HepG2 (cell line): Measurements from ENCODE around the gene POLR2B. TPM values are rescaled to one million over a fixed set of nuclear protein-coding genes. Genes with fewer than 3 reads are reported as not detected.

Source experiments
- ATAC-seq: fragments of 200-7000 bp; cut with Tn5 transposase; 3 replicates; pipeline ENCODE4 v1.9.1; 2020; ENCODE audit warnings: mild to moderate bottlenecking, moderate library complexity
- BruUV-seq: library from RNA; stranded (reverse); fragments of 400-500 nt; replicated peaks from 2 replicates; lab custom pipeline; 2021; lab: Mats Ljungman, UMichigan
- CTCF ChIA-PET: fragments of 300-600 bp; formaldehyde crosslinking; extraction: SDS; loops from one replicate; lab custom pipeline; 2021; ENCODE audit warnings: low total read pairs, inconsistent platforms, low intra/inter-chr PET ratio; lab: Yijun Ruan, JAX
- POLR2A ChIA-PET: fragments of 350-600 bp; sonication (Branson Sonifier 250); formaldehyde crosslinking; loops from one replicate; lab custom pipeline; 2020; ENCODE audit warnings: antibody characterized with exemption, inconsistent platforms; lab: Yijun Ruan, JAX
- DNase-seq: peaks from one replicate; pipeline ENCODE4 v3.0.0-alpha.2; 2015; ENCODE audit warnings: low spot score
- FAIRE-seq: peaks from 3 replicates; lab custom pipeline; 2011; peaks lifted over from hg19 to GRCh38; lab: Jason Lieb, UNC
- H2AFZ ChIP-seq: one replicate; pipeline ENCODE4 v1.6.1; 2011; ENCODE audit warnings: low read length, inconsistent platforms
- H3K27ac ChIP-seq: fragments of 300-600 bp; 3 replicates; pipeline ENCODE4 v1.8.0; 2011; ENCODE audit warnings: mixed run types, mild to moderate bottlenecking, mixed read lengths, low read length, inconsistent platforms; ENCODE audit not compliant: insufficient read depth; ENCODE audit errors: extremely low read length
- H3K27me3 ChIP-seq, 2 experiments: fragments of 200-600 bp in 1 of 2; 2 replicates in 1 of 2; 3 replicates in 1 of 2; pipeline versions ENCODE4 v1.6.0 to v1.8.0; 2011; ENCODE audit warnings: low read length in 2 of 2, mild to moderate bottlenecking in 2 of 2, moderate library complexity in 2 of 2, inconsistent platforms in 1 of 2; ENCODE audit not compliant: insufficient read depth in 2 of 2, control insufficient read depth in 1 of 2
- H3K36me3 ChIP-seq, 2 experiments: fragments of 200-600 bp in 1 of 2; replicated peaks in 1 of 2; 2 replicates in 1 of 2; 3 replicates in 1 of 2; pipeline versions ENCODE4 v1.5.1 to v1.8.0; 2011; ENCODE audit warnings: low read length in 2 of 2, inconsistent platforms in 1 of 2; ENCODE audit not compliant: insufficient read depth in 2 of 2, control insufficient read depth in 1 of 2
- H3K4me1 ChIP-seq: 2 replicates; pipeline ENCODE4 v1.5.1; 2012; ENCODE audit warnings: low read length, inconsistent platforms; ENCODE audit not compliant: insufficient read depth
- H3K4me2 ChIP-seq: 2 replicates; pipeline ENCODE4 v1.6.0; 2011; ENCODE audit warnings: low read depth, low read length, inconsistent platforms
- H3K4me3 ChIP-seq, 3 experiments: fragments of 200-600 bp in 1 of 3; sonication (generic), shearing (Covaris generic) in 1 of 3; replicated peaks in 1 of 3; 2 replicates each; pipeline ENCODE4 v1.5.1; 2011 to 2016; ENCODE audit warnings: low read length in 3 of 3, inconsistent platforms in 2 of 3, low read depth in 2 of 3, mild to moderate bottlenecking in 2 of 3, control low read depth in 1 of 3, mixed read lengths in 1 of 3; ENCODE audit not compliant: insufficient read depth in 1 of 3
- H3K79me2 ChIP-seq: one replicate; pipeline ENCODE4 v1.6.1; 2011; ENCODE audit warnings: low read length, inconsistent platforms; ENCODE audit not compliant: insufficient read depth
- H3K9ac ChIP-seq: 2 replicates; pipeline ENCODE4 v1.6.0; 2011; ENCODE audit warnings: mild to moderate bottlenecking, low read depth, low read length, inconsistent platforms; ENCODE audit not compliant: insufficient read depth
- H3K9me3 ChIP-seq: 2 replicates; pipeline ENCODE4 v1.5.1; 2012; ENCODE audit warnings: mild to moderate bottlenecking, low read length
- H4K20me1 ChIP-seq: 2 replicates; pipeline ENCODE4 v1.6.0; 2011; ENCODE audit warnings: inconsistent platforms, mild to moderate bottlenecking, low read length, moderate library complexity; ENCODE audit not compliant: insufficient read depth
- POLR2AphosphoS2 ChIP-seq: IDR thresholded peaks from 2 replicates; pipeline ENCODE4 v1.6.1; 2011; ENCODE audit warnings: low read depth, low read length, improper control_type of control experiment
- ZNF343 ChIP-seq: sonication (generic); formaldehyde crosslinking; IDR thresholded peaks from 2 replicates; pipeline ENCODE4 v1.4.0; 2020; ENCODE audit warnings: mild to moderate bottlenecking, missing genetic modification reagents
- ZNF629 ChIP-seq: sonication (generic); formaldehyde crosslinking; conservative IDR thresholded peaks from 2 replicates; pipeline ENCODE4 v1.5.0; 2020; ENCODE audit warnings: missing genetic modification reagents
- WGBS: methylation state at CpG from one replicate; pipeline ENCODE4 v1.1.6; 2017; ENCODE audit warnings: low lambda C conversion rate; 5-methylcytosine and 5-hydroxymethylcytosine counted together
- in situ Hi-C: cut with HindIII; loops from 2 replicates; pipeline ENCODE4 v1.10.0; 2017; ENCODE audit warnings: low pct_unique_long_range_greater_than_20kb; ENCODE audit not compliant: extremely low pct_ligation_motif_present
- intact Hi-C: fragments of 100-400 bp; cut with micrococcal nuclease; formaldehyde crosslinking; loops from one replicate; pipeline ENCODE4 v1.10.0; 2022; ENCODE audit not compliant: unreplicated experiment
- polyA plus RNA-seq, 8 experiments: library from polyadenylated mRNA; depleted of rRNA in 3 of 8; stranded (reverse) in 7 of 8; unstranded in 1 of 8; fragments of >200 nt; fragmentation: Illumina TruSeq in 4 of 8; extraction: Trizol in 4 of 8; gene quantifications; 2 replicates each; pipeline versions ENCODE4 v1.2.1 to v1.2.3, GENCODE V29; 2011 to 2016; ENCODE audit warnings: low read depth in 4 of 8, missing spikeins in 1 of 8, mixed read lengths in 1 of 8; ENCODE audit not compliant: insufficient read depth in 1 of 8
- total RNA-seq, 5 experiments: library from RNA; depleted of rRNA; stranded (reverse); fragments of >200 nt; fragmentation: Illumina TruSeq; extraction: Trizol; gene quantifications; 2 replicates each; pipeline ENCODE4 v1.2.3, GENCODE V29; 2016; ENCODE audit warnings: low read depth in 1 of 5
- TF ChIP-seq, protein P1 (sequence below): IDR thresholded peaks from 2 replicates; pipeline ENCODE4 v1.6.1; 2016; ENCODE audit warnings: mild to moderate bottlenecking, missing biosample characterization, missing genetic modification reagents

The POLR2B gene
- total and polyA plus RNA-seq, 2 of the 13 experiments (the other 11 are each of a cell fraction or from before 2014, with no cell fraction given): 70.6 to 116 TPM

DNA sequence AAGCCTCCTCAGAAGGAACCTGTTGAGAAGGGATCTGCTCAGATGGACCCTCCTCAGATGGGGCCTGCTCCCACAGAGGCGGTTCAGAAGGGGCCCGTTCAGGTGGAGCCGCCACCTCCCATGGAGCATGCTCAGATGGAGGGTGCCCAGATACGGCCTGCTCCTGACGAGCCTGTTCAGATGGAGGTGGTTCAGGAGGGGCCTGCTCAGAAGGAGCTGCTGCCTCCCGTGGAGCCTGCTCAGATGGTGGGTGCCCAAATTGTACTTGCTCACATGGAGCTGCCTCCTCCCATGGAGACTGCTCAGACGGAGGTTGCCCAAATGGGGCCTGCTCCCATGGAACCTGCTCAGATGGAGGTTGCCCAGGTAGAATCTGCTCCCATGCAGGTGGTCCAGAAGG, 48.1 kb upstream of the POLR2B start:
- Histone ChIP-seq H3K27me3 (no peaks in the 10 kb centered on the region), H3K4me2 (no peak overlapping the region), H3K9ac (no peak overlapping the region), H3K79me2 (no peaks in the 10 kb centered on the region), H3K9me3 (no peaks in the 10 kb centered on the region), H2AFZ (no peak overlapping the region), H3K27ac (no peak overlapping the region), H3K4me3 (no peak overlapping the region), H4K20me1 (no peaks in the 10 kb centered on the region; the same call in 1 of the 2 replicates), H3K4me1 (no peaks in the 10 kb centered on the region), H3K36me3 (peaks cover 10 to 36% of the 10 kb centered on the region in 2 experiments; a peak in 4 of 5 replicates)
- intact Hi-C loops: no loop called here
- in situ Hi-C loops: no loop called here
- ATAC-seq (peak; percentile 29; the same call in 2 of the 3 replicates), FAIRE-seq (no peak), DNase-seq (no peak)
- ChIA-PET CTCF (no interaction called here), POLR2A (no interaction called here)
- TF ChIP-seq, protein P1, sequence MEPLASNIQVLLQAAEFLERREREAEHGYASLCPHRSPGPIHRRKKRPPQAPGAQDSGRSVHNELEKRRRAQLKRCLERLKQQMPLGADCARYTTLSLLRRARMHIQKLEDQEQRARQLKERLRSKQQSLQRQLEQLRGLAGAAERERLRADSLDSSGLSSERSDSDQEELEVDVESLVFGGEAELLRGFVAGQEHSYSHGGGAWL: no peak
- TF ChIP-seq ZNF629 (CRISPR knock-in tag): no peak
- no TSS peak for BruUV-seq
- WGBS: 87% methylated on average over 2 of the region's 7 CpGs

DNA sequence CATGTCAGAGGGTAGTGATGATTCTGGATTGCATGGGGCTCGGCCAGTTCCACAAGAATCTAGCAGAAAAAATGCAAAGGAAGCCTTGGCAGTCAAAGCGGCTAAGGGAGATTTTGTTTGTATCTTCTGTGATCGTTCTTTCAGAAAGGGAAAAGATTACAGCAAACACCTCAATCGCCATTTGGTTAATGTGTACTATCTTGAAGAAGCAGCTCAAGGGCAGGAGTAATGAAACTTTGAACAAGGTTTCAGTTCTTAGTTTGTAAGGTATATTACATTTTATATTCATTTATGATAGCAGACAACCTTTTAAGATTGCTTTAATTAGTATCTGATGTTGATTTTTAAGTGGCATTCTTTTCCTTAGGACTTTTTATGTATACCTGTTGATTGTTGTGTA, 46.8 kb upstream of the POLR2B start:
- Histone ChIP-seq H3K27ac (no peak overlapping the region), H3K9ac (no peak overlapping the region), H3K4me1 (no peaks in the 10 kb centered on the region), H3K4me3 (no peak overlapping the region), H3K9me3 (no peaks in the 10 kb centered on the region), H2AFZ (no peak overlapping the region), H3K79me2 (no peaks in the 10 kb centered on the region), H4K20me1 (no peaks in the 10 kb centered on the region; the same call in 1 of the 2 replicates), H3K27me3 (no peaks in the 10 kb centered on the region), H3K4me2 (no peak overlapping the region), H3K36me3 (peaks cover 10 to 36% of the 10 kb centered on the region in 2 experiments; a peak in 4 of 5 replicates)
- BruUV-seq: no TSS peak
- ATAC-seq: no peak
- WGBS: 83% methylated on average over 4 of the region's 4 CpGs
- in situ Hi-C loops (no loop called here), intact Hi-C loops (no loop called here)
- no peak for FAIRE-seq
- CTCF ChIA-PET: no interaction called here
- TF ChIP-seq ZNF343 (CRISPR knock-in tag): no peak
- TF ChIP-seq POLR2AphosphoS2: 0 out of 2 replicates have a peak, but pooled peaks have one; percentile 10
- DNase-seq: no peak
- POLR2A ChIA-PET: no interaction called here
